IPS-18c (cell line): ENCODE results near the gene MED29.
"Not testable (repeated sequence)": the region's sequence is repeated elsewhere in the genome, so short reads cannot be mapped to it uniquely, and the experiment has no call there.

Experiments used
- H3K4me3 ChIP-seq: 2 replicates; pipeline ENCODE4 v1.7.0; 2013; ENCODE audit warnings: low read depth, mild to moderate bottlenecking, low read length, moderate library complexity; ENCODE audit not compliant: insufficient read depth
- H3K9me3 ChIP-seq: one replicate; pipeline ENCODE4 v1.6.1; 2013; ENCODE audit warnings: mild to moderate bottlenecking, low read length, moderate library complexity; ENCODE audit not compliant: control insufficient read depth, insufficient read depth

MED29 gene

DNA sequence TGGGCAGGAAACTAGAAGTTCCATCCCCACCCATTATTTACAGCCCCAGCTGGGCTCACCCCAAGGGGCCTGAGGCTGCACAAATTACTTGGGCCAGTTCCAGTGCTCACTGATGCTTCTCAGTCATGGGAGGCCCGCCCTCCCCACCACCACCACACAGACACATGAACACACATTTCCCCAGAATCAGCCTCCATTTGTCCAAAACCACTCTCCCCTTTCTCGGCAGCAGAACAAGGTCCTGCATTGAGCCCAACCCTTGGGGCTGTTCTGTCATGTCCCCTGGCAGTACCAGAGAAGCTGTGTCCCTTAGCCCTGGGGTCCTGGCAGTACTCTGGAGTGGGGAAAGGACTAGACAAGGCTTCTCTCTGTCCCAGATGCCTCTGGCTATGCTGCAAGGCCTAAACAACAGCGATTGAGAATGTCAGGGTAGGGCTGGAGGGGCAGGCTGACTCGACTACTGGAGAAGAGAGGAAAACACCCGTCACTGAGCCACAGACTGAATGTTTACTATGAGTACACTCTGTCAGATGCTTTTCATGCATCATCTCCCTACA, 27.2 kb upstream of the MED29 start:
- Histone ChIP-seq H3K4me3 (no peak overlapping the region), H3K9me3 (no peaks in the 10 kb centered on the region)

DNA sequence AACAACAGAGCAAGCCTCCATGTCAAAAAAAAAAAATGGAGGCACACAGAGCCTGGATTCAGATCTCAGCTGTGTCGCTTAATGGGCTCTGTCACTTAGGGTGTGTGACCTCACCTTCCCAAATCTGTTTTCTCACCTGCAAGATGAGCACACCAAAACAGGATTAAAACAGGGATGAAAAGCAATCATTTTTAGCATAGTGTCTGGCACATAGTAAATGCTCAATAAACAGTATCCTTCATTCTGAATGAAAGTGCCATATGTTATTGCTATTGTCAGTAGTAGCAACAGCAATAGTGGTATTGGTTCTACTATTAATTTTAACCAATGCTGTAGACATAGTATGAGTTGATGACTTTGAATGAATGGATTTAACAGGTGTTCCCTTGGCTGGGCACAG, 25.6 kb upstream of the MED29 start:
- H3K9me3 ChIP-seq = no peaks in the 10 kb centered on the region
- no peak overlapping the region for H3K4me3 ChIP-seq

- Histone ChIP-seq H3K9me3 (no peaks in the 10 kb centered on the region), H3K4me3 (no peak overlapping the region)
Observed at GRCh38 chr19:39369200-39369599, 22.0 kb upstream of the MED29 start.

GRCh38 chr19:39370735-39371134, 20.4 kb upstream of the MED29 start:
- Histone ChIP-seq H3K4me3 (no peak overlapping the region), H3K9me3 (no peaks in the 10 kb centered on the region)

DNA sequence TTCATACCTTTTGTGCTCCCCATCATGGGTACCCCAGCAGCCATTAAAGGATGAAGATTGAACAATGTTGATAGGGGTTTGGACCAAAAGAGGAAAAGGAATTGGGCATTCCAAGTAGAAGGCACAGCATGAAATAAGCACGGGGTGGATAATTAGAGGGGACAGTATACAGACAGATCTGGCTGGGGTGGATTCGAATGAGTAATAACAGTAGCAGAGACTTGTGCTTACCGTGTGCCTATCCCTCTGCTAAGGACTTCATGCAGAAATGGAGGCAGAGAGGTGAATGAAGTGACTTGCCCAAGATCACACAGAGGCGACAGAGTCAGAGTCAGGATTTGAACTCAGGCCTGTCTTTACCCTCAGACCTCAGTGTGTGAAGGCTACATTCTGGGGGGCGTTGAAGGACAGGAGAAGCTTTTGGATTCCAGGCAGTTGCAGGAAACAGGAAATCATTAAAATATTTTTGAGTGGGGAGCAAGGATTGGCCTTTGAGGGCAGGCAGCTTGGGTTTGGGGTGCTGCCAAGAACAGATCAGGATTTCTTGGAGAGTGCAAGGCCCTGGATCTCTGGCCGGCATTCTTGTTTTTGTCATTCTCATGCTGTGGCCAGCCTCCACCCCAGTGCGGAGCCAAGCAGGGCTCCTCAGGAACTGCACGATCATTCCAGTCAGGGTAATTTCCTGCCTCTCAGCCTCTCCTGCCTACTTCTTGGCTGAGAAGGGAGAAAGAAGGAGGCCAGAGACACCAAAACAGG, 19.0 kb upstream of the MED29 start:
- Histone ChIP-seq H3K9me3 (no peaks in the 10 kb centered on the region), H3K4me3 (no peak overlapping the region)

DNA sequence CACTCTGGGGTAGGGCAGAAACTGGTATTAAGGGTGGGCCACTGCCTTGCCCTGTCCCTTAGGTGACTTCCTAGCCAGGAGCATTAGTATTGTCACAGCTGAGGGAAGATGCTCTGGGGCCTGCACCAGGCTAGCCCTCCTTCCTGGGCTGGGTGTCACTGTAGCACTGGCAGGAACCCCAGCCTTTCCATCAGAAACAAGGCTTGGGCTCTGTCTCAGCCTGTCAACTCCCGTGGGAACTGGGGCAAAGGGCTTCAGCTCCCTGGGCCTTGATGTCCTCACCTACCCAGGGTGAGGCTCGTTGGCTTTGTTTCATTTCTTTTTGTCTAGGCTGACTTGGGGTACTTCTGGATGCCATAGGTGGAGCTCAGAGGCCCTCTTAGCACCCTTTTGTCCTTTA, 18.2 kb upstream of the MED29 start:
- Histone ChIP-seq H3K9me3 (no peaks in the 10 kb centered on the region), H3K4me3 (no peak overlapping the region)

DNA sequence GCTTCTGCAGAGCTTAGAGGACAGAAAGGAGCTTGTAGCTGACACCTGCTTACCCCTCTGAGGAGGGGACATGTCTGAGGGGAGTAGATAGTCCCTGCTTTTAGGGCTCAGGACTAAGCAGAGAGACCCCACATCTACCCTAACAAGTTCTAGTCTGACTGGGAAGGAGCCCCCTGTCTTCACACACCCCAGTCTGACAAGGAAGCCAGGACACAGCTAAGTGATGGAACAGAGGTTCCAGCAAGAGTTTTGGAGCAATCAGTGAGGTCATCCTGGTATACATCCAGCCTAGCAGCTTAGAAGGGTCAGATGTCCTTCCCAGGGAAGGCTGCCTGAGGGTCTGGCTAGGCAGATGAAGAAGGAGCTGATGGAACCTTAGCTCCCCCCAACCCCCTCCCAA, 15.2 kb upstream of the MED29 start:
- Histone ChIP-seq H3K9me3 (no peaks in the 10 kb centered on the region), H3K4me3 (no peak overlapping the region)

- Histone ChIP-seq H3K9me3 (no peaks in the 10 kb centered on the region), H3K4me3 (no peak overlapping the region)
Observed at GRCh38 chr19:39377373-39378362, 13.5 kb upstream of the MED29 start.

DNA sequence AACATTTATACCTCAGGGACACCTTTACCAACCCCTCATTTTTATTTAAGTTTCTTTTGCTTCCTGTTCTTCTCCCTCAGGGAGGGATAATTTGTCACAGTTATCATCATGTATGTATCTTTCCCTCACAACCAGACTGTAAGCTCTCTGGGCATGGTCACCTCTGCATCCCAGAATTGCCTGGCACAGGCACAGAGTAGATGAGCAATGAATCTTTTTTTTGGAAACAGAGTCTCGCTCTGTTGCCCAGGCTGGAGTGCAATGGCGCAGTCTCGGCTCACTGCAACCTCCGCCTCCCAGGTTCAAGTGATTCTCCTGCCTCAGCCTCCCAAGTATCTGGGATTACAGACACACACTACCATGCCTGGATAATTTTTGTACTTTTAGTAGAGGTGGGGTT, 11.8 kb upstream of the MED29 start:
- H3K4me3 ChIP-seq, H3K9me3 ChIP-seq: not testable (repeated sequence)

GRCh38 chr19:39379865-39380396, 11.2 kb upstream of the MED29 start:
- Histone ChIP-seq H3K4me3 (no peak overlapping the region), H3K9me3 (no peaks in the 10 kb centered on the region)

DNA sequence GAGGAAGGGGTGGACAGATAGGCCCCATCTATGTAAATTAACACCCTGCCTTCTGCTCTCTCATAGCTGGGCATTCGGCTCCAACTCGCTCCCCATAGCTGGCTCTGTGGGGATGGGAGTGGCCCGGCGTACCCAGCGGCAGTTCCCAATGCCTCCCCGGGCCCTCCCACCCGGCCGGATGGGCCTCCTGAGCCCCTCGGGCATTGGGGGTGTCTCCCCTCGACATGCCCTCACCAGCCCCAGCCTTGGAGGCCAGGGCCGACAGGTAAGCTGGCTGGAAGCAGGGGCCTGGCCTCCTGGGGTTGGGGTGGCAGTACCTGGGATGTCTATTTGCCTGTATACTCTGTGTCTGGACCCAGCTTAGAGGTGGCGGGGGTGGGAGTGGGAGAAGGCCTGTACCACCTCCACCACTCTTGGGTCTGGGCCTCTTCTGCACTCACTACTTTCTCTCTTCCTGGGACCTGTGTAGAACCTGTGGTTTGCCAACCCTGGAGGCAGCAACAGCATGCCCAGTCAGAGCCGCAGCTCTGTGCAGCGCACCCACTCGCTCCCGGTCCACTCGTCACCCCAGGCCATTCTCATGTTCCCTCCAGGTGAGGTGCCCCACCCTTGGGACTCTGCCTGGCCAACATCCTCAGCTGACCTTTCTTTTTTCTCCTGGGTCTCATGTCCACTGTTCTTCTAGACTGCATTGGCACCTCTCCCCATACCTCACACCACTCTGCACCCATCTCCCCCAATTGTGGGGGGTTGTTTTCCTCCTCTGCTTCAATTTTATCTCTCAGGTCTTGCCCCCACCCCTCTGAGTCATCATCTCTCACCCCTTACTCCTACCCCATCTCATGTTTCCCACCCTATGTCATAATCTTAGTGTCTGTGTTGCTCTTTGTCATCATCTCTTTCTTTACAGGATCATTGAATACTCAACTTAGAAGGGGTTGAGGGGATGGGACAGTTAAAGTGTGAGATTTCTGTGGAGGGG, 10.4 kb upstream of the MED29 start:
- H3K9me3 ChIP-seq = no peaks in the 10 kb centered on the region
- H3K4me3 ChIP-seq = no peak overlapping the region

- Histone ChIP-seq H3K9me3 (no peaks in the 10 kb centered on the region), H3K4me3 (no peak overlapping the region)
Observed at GRCh38 chr19:39381910-39382611, 9.1 kb upstream of the MED29 start.

- H3K4me3 ChIP-seq = no peak overlapping the region
- H3K9me3 ChIP-seq = no peaks in the 10 kb centered on the region
Observed at GRCh38 chr19:39382991-39383828, 8.0 kb upstream of the MED29 start.

- no peaks in the 10 kb centered on the region for H3K9me3 ChIP-seq
- no peak overlapping the region for H3K4me3 ChIP-seq
Observed at GRCh38 chr19:39384839-39385568, 6.2 kb upstream of the MED29 start.
